ENCODE measurements around the gene ABCF3.

ABCF3 gene

DNA sequence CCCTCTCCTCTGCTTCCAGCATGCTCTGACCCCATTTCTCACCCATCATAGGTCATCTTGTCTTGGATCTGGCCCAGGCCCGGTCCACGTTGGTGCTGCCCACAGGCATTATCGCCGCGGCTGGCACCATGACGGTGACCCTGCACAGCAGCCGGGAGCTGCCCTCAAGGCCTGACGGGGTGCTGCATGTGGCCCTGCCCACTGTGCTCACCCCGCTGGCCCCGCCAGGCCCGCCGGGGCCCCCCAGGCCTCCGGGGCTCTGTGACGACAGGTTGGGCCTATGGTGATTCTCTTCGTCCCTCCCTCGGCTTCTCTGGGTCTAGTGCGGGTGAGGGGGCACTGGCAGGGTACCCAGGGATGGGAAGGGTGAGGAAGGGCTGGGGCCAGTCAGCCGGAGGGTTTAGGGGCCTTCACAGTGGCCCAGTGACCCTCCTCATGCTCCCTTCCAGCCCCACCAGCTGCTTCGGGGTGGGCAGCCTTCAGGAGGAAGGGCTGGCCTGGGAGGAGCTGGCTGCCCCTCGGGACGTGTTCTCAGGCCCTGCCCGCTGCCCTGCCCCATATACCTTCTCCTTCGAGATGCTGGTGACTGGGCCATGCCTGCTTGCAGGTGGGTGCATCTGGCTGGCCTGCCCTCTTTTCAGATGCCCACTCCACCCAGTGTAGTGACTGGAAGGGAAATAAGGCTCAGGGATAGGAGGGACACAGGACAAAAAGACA, 47.3 kb downstream of the ABCF3 start:
- TF ChIP-seq, protein P1, sequence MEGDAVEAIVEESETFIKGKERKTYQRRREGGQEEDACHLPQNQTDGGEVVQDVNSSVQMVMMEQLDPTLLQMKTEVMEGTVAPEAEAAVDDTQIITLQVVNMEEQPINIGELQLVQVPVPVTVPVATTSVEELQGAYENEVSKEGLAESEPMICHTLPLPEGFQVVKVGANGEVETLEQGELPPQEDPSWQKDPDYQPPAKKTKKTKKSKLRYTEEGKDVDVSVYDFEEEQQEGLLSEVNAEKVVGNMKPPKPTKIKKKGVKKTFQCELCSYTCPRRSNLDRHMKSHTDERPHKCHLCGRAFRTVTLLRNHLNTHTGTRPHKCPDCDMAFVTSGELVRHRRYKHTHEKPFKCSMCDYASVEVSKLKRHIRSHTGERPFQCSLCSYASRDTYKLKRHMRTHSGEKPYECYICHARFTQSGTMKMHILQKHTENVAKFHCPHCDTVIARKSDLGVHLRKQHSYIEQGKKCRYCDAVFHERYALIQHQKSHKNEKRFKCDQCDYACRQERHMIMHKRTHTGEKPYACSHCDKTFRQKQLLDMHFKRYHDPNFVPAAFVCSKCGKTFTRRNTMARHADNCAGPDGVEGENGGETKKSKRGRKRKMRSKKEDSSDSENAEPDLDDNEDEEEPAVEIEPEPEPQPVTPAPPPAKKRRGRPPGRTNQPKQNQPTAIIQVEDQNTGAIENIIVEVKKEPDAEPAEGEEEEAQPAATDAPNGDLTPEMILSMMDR (IDR thresholded peaks at IDR 0.05; ENCODE audit: borderline replicate concordance, insufficient read depth, low read depth, low read length): no peak
- H3K4me3 ChIP-seq (ENCODE audit: low read depth, low read length): no peak overlapping the region

DNA sequence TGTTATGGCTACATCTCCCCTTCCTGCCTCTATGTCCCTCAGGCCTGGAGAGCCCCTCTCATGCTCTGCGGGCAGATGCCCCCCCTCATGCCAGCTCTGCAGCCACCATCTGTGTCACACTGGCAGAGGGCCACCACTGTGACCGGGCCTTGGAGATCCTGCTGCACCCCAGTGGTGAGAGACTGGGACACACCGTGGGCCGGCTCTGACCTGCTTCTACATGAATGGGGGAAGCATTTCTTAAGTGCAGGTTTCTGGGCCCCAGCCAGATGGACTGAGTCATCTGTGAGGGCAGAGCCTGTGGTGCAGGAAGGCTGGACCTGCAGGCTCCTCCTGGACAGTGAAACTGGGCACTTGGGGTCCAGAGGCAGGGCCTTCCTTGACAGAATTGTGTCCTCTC, 48.2 kb downstream of the ABCF3 start:
- no peak overlapping the region for H3K4me3 ChIP-seq (ENCODE audit: low read depth, low read length)
- TF ChIP-seq, protein P1 (IDR thresholded peaks at IDR 0.05; ENCODE audit: borderline replicate concordance, insufficient read depth, low read depth, low read length): no peak

DNA sequence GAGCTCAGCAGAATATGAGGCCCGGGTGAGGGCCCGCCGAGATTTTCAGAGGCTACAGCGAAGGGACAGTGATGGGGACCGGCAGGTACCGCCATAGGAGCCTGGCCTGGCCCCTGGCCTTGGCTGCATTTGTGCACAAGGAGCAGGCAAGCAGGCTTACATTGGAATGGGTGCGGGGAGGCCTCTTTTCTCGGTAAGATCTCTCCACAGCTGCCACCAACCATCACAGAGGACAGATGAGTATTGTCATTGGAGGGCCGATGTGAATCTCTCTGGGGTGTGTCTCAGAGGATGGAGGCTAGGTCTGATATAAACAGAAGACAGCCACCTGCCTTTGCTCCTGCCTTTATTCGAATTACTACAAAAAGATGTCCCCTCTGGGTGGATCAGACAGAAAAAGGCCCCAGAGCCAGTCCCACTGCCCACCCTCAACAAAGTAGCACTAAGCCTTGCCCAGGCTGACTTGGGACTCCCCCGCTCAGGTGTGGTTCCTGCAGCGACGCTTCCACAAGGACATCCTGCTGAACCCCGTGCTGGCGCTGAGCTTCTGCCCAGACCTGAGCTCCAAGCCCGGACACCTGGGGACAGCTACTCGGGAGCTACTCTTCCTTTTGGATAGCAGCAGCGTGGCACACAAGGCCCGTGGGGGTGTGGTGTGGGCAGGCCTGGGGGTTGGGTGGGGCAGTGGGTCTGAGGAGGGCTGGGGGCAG, 48.8 kb downstream of the ABCF3 start:
- no peak overlapping the region for H3K4me3 ChIP-seq (ENCODE audit: low read depth, low read length)
- TF ChIP-seq, protein P1 (IDR thresholded peaks at IDR 0.05; ENCODE audit: borderline replicate concordance, insufficient read depth, low read depth, low read length): no peak

DNA sequence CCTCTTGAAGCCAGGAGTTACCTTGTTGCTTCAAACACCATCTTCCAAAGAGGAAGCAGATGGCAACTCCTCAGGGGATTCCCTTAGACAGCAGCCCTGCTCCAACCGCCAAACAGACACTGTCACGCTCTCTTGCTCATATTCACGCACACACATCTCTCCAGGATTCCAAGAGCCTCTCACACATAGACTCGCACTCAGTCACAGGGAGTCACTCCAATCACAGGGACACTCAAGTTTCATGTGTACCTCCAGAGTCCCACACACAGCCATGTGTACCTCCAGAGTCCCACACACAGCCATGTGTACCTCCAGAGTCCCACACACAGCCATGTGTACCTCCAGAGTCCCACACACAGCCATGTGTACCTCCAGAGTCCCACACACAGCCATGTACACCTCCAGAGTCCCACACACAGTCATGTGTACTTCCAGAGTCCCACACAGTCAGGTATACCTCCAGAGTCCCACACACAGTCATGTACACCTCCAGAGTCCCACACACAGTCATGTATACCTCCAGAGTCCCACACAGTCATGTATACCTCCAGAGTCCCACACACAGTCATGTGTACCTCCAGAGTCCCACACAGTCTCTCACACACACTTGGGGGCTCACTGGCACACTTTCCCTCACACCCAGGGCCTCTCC, 49.5 kb downstream of the ABCF3 start:
- TF ChIP-seq, protein P1 (IDR thresholded peaks at IDR 0.05; ENCODE audit: borderline replicate concordance, insufficient read depth, low read depth, low read length): no peak
- H3K4me3 ChIP-seq (ENCODE audit: low read depth, low read length): no peak overlapping the region

DNA sequence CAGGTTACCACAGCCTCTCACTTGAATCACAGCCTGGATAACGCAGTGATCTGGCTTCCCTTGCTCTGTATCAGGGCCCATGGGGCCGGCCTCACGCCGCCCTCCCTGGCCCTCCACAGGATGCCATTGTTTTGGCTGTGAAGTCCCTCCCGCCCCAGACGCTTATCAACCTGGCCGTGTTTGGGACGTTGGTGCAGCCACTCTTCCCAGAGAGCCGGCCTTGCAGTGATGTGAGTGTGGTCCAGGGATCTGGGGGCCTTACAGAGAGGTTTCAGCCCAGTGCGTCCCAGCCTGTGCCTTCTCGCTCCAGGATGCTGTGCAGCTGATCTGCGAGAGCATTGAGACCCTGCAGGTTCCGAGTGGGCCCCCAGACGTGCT, 50.0 kb downstream of the ABCF3 start:
- TF ChIP-seq, protein P1 (IDR thresholded peaks at IDR 0.05; ENCODE audit: borderline replicate concordance, insufficient read depth, low read depth, low read length): no peak
- H3K4me3 ChIP-seq (ENCODE audit: low read depth, low read length): no peak overlapping the region

DNA sequence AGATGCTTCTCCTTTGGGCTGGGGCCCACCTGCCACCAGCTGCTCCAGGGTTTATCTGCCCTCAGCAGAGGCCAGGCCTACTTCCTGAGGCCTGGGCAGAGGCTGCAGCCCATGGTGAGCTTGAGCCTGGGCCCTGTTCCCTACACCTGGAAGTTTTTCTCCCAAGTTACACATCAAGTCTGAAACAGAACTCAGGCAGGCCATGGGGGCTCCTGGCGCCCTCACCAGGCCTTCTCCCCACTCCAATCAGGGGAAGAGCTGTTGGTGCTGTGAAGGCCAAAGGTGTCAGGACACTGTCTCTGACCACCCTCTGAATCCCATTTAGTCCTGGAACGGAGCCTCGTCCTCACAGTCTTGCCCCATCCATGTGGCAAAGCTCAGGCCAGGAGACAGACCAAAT, 50.6 kb downstream of the ABCF3 start:
- TF ChIP-seq, protein P1 (IDR thresholded peaks at IDR 0.05; ENCODE audit: borderline replicate concordance, insufficient read depth, low read depth, low read length): no peak
- no peak overlapping the region for H3K4me3 ChIP-seq (ENCODE audit: low read depth, low read length)
